ENCODE results near the gene ADARB1.

The ADARB1 gene

DNA sequence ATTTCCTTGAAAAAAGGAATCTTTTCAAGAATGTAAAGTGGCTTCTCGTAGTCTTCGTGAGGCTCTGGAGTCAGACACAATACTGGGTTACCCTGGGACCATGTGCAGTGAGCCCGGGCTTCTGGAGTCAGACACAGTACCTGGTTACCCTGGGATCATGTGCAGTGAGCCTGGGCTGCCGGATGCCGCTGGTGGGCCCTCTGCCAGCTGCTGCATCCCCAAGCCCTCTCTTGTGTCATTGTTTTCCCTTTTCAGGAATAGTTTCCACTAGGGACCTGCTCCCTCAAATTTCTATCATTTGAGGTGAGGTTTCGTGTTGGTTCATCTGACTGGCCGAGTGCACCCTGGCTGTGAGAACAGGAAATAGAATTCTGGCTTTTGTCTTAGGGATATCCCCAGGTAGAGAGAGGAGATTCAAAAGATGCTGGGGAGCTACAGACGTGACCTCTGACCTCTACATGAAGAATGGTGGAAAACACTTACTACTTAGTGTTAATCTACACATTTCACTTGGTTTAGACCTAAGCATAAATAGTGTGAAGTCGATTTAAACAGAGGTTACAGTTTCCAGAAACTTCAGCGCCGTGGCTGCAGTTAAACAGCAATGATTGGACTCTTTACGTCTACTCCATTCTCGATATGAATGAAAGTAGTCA, 10.6 kb downstream of the ADARB1 start:
- CTCF ChIA-PET, result interaction anchor here (1.2 kb wide), 1 partner anchor 14 kb away, joined by 5 read pairs; no protein-coding TSS in a partner anchor
- POLR2A ChIA-PET, result no interaction called here
- TF ChIP-seq L3MBTL2 (conservative IDR thresholded peaks at IDR 0.05), result no peak
- TF ChIP-seq LEF1 (IDR thresholded peaks at IDR 0.05; ENCODE audit: borderline replicate concordance), result no peak
- no peak for TF ChIP-seq CTBP1 (IDR thresholded peaks at IDR 0.05; ENCODE audit: borderline replicate concordance)
- TF ChIP-seq FOXA1 (IDR thresholded peaks at IDR 0.05), result no peak
- no peak for TF ChIP-seq FOXK2 (IDR thresholded peaks at IDR 0.05)
- no peak for TF ChIP-seq ZNF384 (IDR thresholded peaks at IDR 0.05)
- no peak for DNase-seq (ENCODE audit: extremely low spot score)

- TF ChIP-seq FOXK2 (IDR thresholded peaks at IDR 0.05), result no peak
- no peak for TF ChIP-seq TARDBP (IDR thresholded peaks at IDR 0.05)
- no peak for TF ChIP-seq ZNF384 (IDR thresholded peaks at IDR 0.05)
- TF ChIP-seq FOXA1 (IDR thresholded peaks at IDR 0.05), result no peak
- TF ChIP-seq, protein P1, sequence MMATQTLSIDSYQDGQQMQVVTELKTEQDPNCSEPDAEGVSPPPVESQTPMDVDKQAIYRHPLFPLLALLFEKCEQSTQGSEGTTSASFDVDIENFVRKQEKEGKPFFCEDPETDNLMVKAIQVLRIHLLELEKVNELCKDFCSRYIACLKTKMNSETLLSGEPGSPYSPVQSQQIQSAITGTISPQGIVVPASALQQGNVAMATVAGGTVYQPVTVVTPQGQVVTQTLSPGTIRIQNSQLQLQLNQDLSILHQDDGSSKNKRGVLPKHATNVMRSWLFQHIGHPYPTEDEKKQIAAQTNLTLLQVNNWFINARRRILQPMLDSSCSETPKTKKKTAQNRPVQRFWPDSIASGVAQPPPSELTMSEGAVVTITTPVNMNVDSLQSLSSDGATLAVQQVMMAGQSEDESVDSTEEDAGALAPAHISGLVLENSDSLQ (IDR thresholded peaks at IDR 0.05), result no peak
- TF ChIP-seq FOXM1 (IDR thresholded peaks at IDR 0.05; ENCODE audit: borderline replicate concordance), result no peak
- no peak for TF ChIP-seq HDGF (IDR thresholded peaks at IDR 0.05; ENCODE audit: borderline replicate concordance)
- no peak for TF ChIP-seq SUZ12 (IDR thresholded peaks at IDR 0.05)
- no peak for TF ChIP-seq L3MBTL2 (conservative IDR thresholded peaks at IDR 0.05)
- TF ChIP-seq SP1 (IDR thresholded peaks at IDR 0.05), result no peak
- no peak for TF ChIP-seq LEF1 (IDR thresholded peaks at IDR 0.05; ENCODE audit: borderline replicate concordance)
- TF ChIP-seq ARNT (IDR thresholded peaks at IDR 0.05), result no peak
- TF ChIP-seq ELF4 (IDR thresholded peaks at IDR 0.05), result no peak
- no peak for TF ChIP-seq NFRKB (IDR thresholded peaks at IDR 0.05)
- TF ChIP-seq CTBP1 (IDR thresholded peaks at IDR 0.05; ENCODE audit: borderline replicate concordance), result no peak
- no peak for TF ChIP-seq BHLHE40 (IDR thresholded peaks at IDR 0.05; ENCODE audit: borderline replicate concordance)
- DNase-seq (ENCODE audit: extremely low spot score), result no peak
- ChIA-PET POLR2A (no interaction called here), CTCF (interaction anchor here (1.1 to 1.2 kb wide), 2 partner anchors 13 to 17 kb away, joined by 3 to 5 read pairs; no protein-coding TSS in a partner anchor)
Observed at GRCh38 chr21:45085700-45086099, 11.3 kb downstream of the ADARB1 start.

GRCh38 chr21:45086337-45086958, 12.1 kb downstream of the ADARB1 start:
- no peak for TF ChIP-seq TARDBP (IDR thresholded peaks at IDR 0.05)
- TF ChIP-seq FOXA1 (IDR thresholded peaks at IDR 0.05), result no peak
- CTCF ChIA-PET, result interaction anchor here (1.1 to 1.2 kb wide), 2 partner anchors 13 to 16 kb away, joined by 3 to 5 read pairs; no protein-coding TSS in a partner anchor
- POLR2A ChIA-PET, result no interaction called here
- no peak for DNase-seq (ENCODE audit: extremely low spot score)

DNA sequence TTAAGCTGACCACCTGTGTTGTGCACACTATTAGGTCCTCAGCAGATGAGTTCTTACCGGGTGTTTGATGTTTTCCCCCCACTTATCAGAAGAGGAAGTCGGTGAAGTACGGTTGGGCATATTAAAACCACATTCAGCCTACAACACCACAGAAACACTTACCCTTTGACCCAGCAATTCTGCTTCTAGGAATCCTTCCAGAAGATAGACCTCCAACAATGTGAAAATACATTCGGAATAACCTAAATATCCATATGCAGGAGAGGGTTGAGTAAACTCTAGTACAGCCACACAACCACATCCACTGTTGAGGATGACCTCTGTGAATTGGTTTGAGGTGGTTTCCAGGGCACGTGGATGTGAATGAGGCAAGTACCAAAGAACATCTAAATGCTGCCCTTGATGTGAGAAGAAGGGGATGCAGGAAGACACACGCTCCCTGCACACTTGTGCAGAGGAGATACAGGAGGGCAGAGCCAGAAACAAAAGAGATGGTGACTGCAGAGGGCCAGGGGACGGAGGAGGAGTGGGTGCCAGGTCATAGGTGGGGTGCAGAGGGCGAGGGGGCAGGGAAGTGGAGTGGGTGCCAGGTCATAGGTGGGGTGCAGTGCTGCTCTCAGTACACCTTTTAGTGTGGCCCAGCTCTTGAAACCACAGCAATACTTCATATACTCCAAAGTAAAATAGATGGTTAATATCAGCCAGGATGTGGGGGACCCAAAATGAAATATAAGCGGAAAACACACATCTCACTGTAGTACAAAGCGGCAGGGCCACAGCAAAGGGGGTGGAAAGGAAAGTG, 12.8 kb downstream of the ADARB1 start:
- no peak for TF ChIP-seq ZNF384 (IDR thresholded peaks at IDR 0.05)
- TF ChIP-seq CTBP1 (IDR thresholded peaks at IDR 0.05; ENCODE audit: borderline replicate concordance), result no peak
- no peak for TF ChIP-seq FOXM1 (IDR thresholded peaks at IDR 0.05; ENCODE audit: borderline replicate concordance)
- TF ChIP-seq FOXK2 (IDR thresholded peaks at IDR 0.05), result no peak
- TF ChIP-seq TARDBP (IDR thresholded peaks at IDR 0.05), result no peak
- no peak for TF ChIP-seq SP1 (IDR thresholded peaks at IDR 0.05)
- no peak for TF ChIP-seq HDGF (IDR thresholded peaks at IDR 0.05; ENCODE audit: borderline replicate concordance)
- no peak for TF ChIP-seq L3MBTL2 (conservative IDR thresholded peaks at IDR 0.05)
- TF ChIP-seq, protein P1 (IDR thresholded peaks at IDR 0.05), result no peak
- TF ChIP-seq BHLHE40 (IDR thresholded peaks at IDR 0.05; ENCODE audit: borderline replicate concordance), result no peak
- TF ChIP-seq FOXA1 (IDR thresholded peaks at IDR 0.05), result no peak
- no peak for TF ChIP-seq ARNT (IDR thresholded peaks at IDR 0.05)
- no peak for TF ChIP-seq ELF4 (IDR thresholded peaks at IDR 0.05)
- no peak for TF ChIP-seq SUZ12 (IDR thresholded peaks at IDR 0.05)
- no peak for DNase-seq (ENCODE audit: extremely low spot score)
- ChIA-PET CTCF (interaction anchor here (1.1 kb wide), 1 partner anchor 15 kb away, joined by 3 read pairs; no protein-coding TSS in a partner anchor), POLR2A (no interaction called here)

- CTCF ChIA-PET, result no interaction called here
- POLR2A ChIA-PET, result no interaction called here
- TF ChIP-seq FOXA1 (IDR thresholded peaks at IDR 0.05), result no peak
- no peak for TF ChIP-seq SP1 (IDR thresholded peaks at IDR 0.05)
- no peak for TF ChIP-seq FOXK2 (IDR thresholded peaks at IDR 0.05)
- no peak for TF ChIP-seq L3MBTL2 (conservative IDR thresholded peaks at IDR 0.05)
- TF ChIP-seq ELF4 (IDR thresholded peaks at IDR 0.05), result no peak
- no peak for TF ChIP-seq FOXM1 (IDR thresholded peaks at IDR 0.05; ENCODE audit: borderline replicate concordance)
- DNase-seq (ENCODE audit: extremely low spot score), result no peak
Observed at GRCh38 chr21:45088116-45088515, 13.7 kb downstream of the ADARB1 start.

GRCh38 chr21:45088729-45089128, 14.3 kb downstream of the ADARB1 start:
- no peak for DNase-seq (ENCODE audit: extremely low spot score)
- TF ChIP-seq FOXM1 (IDR thresholded peaks at IDR 0.05; ENCODE audit: borderline replicate concordance) (no peak), ARNT (IDR thresholded peaks at IDR 0.05) (no peak), HDGF (IDR thresholded peaks at IDR 0.05; ENCODE audit: borderline replicate concordance) (no peak), CTBP1 (IDR thresholded peaks at IDR 0.05; ENCODE audit: borderline replicate concordance) (no peak), BHLHE40 (IDR thresholded peaks at IDR 0.05; ENCODE audit: borderline replicate concordance) (no peak), SP1 (IDR thresholded peaks at IDR 0.05) (no peak), SUZ12 (IDR thresholded peaks at IDR 0.05) (no peak), FOXK2 (IDR thresholded peaks at IDR 0.05) (no peak), ZNF384 (IDR thresholded peaks at IDR 0.05) (no peak)
- TF ChIP-seq, protein P1 (IDR thresholded peaks at IDR 0.05), result no peak
- ChIA-PET POLR2A (no interaction called here), CTCF (interaction anchor here (1.4 kb wide), 1 partner anchor 14 kb away, joined by 5 read pairs; no protein-coding TSS in a partner anchor)

Data from HEK293T (cell line).